NCI-H2081 (cell line): ENCODE measurements around the gene CHSY3.

Experiments used
- DNase-seq, 2 experiments: peaks; one replicate each; lab custom pipeline; 2025; lab: John Stamatoyannopoulos, UW

The CHSY3 gene

GRCh38 chr5:129904102-129904666 lies at the start of gene CHSY3:
TSS of gene CHSY3 (plus strand) at chr5:129904465.
- DNase-seq = peak; percentile 35 to 43

- DNase-seq = no peak
Observed at GRCh38 chr5:129856325-129856724, 47.9 kb upstream of the CHSY3 start.

- DNase-seq = no peak
Observed at GRCh38 chr5:129857116-129857515, 47.1 kb upstream of the CHSY3 start.

GRCh38 chr5:129858131-129858675 lies 46.1 kb upstream of the CHSY3 start:
- DNase-seq = no peak

- DNase-seq = no peak
Observed at GRCh38 chr5:129884322-129884721, 19.9 kb upstream of the CHSY3 start.

- no peak for DNase-seq
Observed at GRCh38 chr5:129899454-129899853, 4.8 kb upstream of the CHSY3 start.

GRCh38 chr5:129902816-129903215 lies 1.4 kb upstream of the CHSY3 start:
- no peak for DNase-seq

- no peak for DNase-seq
Observed at GRCh38 chr5:129903466-129904101, 681 bp upstream of the CHSY3 start.

GRCh38 chr5:129904667-129905472 lies 605 bp downstream of the CHSY3 start:
- DNase-seq = peak in 1 of 2 experiments; percentile 4

GRCh38 chr5:129905473-129906176 lies 1.4 kb downstream of the CHSY3 start:
- DNase-seq = no peak

- no peak for DNase-seq
Observed at GRCh38 chr5:129906177-129906887, 2.1 kb downstream of the CHSY3 start.

GRCh38 chr5:129909225-129909624 lies 5.0 kb downstream of the CHSY3 start:
- DNase-seq = no peak

GRCh38 chr5:129912601-129913255 lies 8.5 kb downstream of the CHSY3 start:
- no peak for DNase-seq

GRCh38 chr5:129915415-129915814 lies 11.2 kb downstream of the CHSY3 start:
- DNase-seq = no peak

GRCh38 chr5:129917224-129917623 lies 13.0 kb downstream of the CHSY3 start:
- no peak for DNase-seq

- DNase-seq = no peak
Observed at GRCh38 chr5:129921204-129921603, 16.9 kb downstream of the CHSY3 start.

- no peak for DNase-seq
Observed at GRCh38 chr5:129930221-129930620, 26.0 kb downstream of the CHSY3 start.

GRCh38 chr5:129935626-129936025 lies 31.4 kb downstream of the CHSY3 start:
- DNase-seq = no peak

GRCh38 chr5:129938077-129938476 lies 33.8 kb downstream of the CHSY3 start:
- no peak for DNase-seq

GRCh38 chr5:129943936-129944335 lies 39.7 kb downstream of the CHSY3 start:
- no peak for DNase-seq

GRCh38 chr5:129945028-129945427 lies 40.8 kb downstream of the CHSY3 start:
- DNase-seq = no peak
